Measurements from ENCODE around the gene EVA1A.

The EVA1A gene

GRCh38 chr2:75537658-75538057 is 23.1 kb downstream of the EVA1A start (continued):
- TF ChIP-seq PATZ1 (CRISPR knock-in tag; IDR thresholded peaks at IDR 0.05; ENCODE audit: borderline replicate concordance), result no peak

- ATAC-seq, result no peak
- TF ChIP-seq ZNF565 (CRISPR knock-in tag; conservative IDR thresholded peaks at IDR 0.05; ENCODE audit: low read depth) (no peak), BACH2 (CRISPR knock-in tag; IDR thresholded peaks at IDR 0.05; ENCODE audit: borderline replicate concordance) (no peak), ZFP30 (CRISPR knock-in tag; IDR thresholded peaks at IDR 0.05) (no peak)
Observed at GRCh38 chr2:75533135-75533534, 27.6 kb downstream of the EVA1A start.

GRCh38 chr2:75532488-75532887 is 28.3 kb downstream of the EVA1A start:
- no peak for ATAC-seq
- TF ChIP-seq PPARA (CRISPR knock-in tag; IDR thresholded peaks at IDR 0.05; ENCODE audit: borderline replicate concordance), result no peak
- TF ChIP-seq ISL1 (CRISPR knock-in tag; IDR thresholded peaks at IDR 0.05), result no peak
- TF ChIP-seq ZC3H10 (CRISPR knock-in tag; IDR thresholded peaks at IDR 0.05), result no peak
- no peak for TF ChIP-seq POU6F1 (CRISPR knock-in tag; IDR thresholded peaks at IDR 0.05; ENCODE audit: borderline replicate concordance, low read depth)
- TF ChIP-seq ZFP3 (CRISPR knock-in tag; IDR thresholded peaks at IDR 0.05), result no peak
- no peak for TF ChIP-seq ZNF565 (CRISPR knock-in tag; conservative IDR thresholded peaks at IDR 0.05; ENCODE audit: low read depth)
- no peak for TF ChIP-seq BACH2 (CRISPR knock-in tag; IDR thresholded peaks at IDR 0.05; ENCODE audit: borderline replicate concordance)
- TF ChIP-seq ARNTL (CRISPR knock-in tag; IDR thresholded peaks at IDR 0.05; ENCODE audit: borderline replicate concordance, low read depth), result no peak
- no peak for TF ChIP-seq CSDC2 (CRISPR knock-in tag; IDR thresholded peaks at IDR 0.05)
- TF ChIP-seq RARB (CRISPR knock-in tag; IDR thresholded peaks at IDR 0.05), result no peak
- TF ChIP-seq CSRNP3 (CRISPR knock-in tag; IDR thresholded peaks at IDR 0.05), result no peak
- no peak for TF ChIP-seq ZNF70 (CRISPR knock-in tag; IDR thresholded peaks at IDR 0.05)

- no peak for ATAC-seq
- TF ChIP-seq SNAI2 (CRISPR knock-in tag; IDR thresholded peaks at IDR 0.05) (no peak), ZFP3 (CRISPR knock-in tag; IDR thresholded peaks at IDR 0.05) (no peak), CREB5 (CRISPR knock-in tag; IDR thresholded peaks at IDR 0.05; ENCODE audit: low read depth) (no peak), ISL1 (CRISPR knock-in tag; IDR thresholded peaks at IDR 0.05) (no peak), TSHZ2 (CRISPR knock-in tag; IDR thresholded peaks at IDR 0.05) (no peak), RARB (CRISPR knock-in tag; IDR thresholded peaks at IDR 0.05) (no peak), BACH2 (CRISPR knock-in tag; IDR thresholded peaks at IDR 0.05; ENCODE audit: borderline replicate concordance) (no peak)
Observed at GRCh38 chr2:75528221-75528977, 32.3 kb downstream of the EVA1A start.

All from SK-N-SH treated with all-trans-retinoic acid at 6 μM for 48 hours (cell line).